HepG2 (cell line): ENCODE measurements around the gene TPO. TPM values are rescaled to one million over a fixed set of nuclear protein-coding genes. Genes with fewer than 3 reads are reported as not detected.
A peak's percentile ranks its signal among the peaks of the same experiment; 100 is the strongest.

Experiments used
- CEBPZ ChIP-seq: IDR thresholded peaks from 2 replicates; pipeline ENCODE4 v1.6.1; 2012; ENCODE audit warnings: low read length, improper control_type of control experiment
- CTCF ChIP-seq: sonication (generic); formaldehyde crosslinking; IDR thresholded peaks from 2 replicates; pipeline ENCODE4 v1.5.0; 2020; ENCODE audit warnings: mild to moderate bottlenecking, missing genetic modification reagents, moderate library complexity
- KDM5B ChIP-seq: sonication (generic); formaldehyde crosslinking; IDR thresholded peaks from 2 replicates; pipeline ENCODE4 v1.4.0; 2020; ENCODE audit warnings: missing genetic modification reagents, mild to moderate bottlenecking, borderline replicate concordance
- MAX ChIP-seq: IDR thresholded peaks from 2 replicates; pipeline ENCODE4 v1.6.1; 2012; ENCODE audit warnings: inconsistent platforms
- MTF2 ChIP-seq: sonication (generic); formaldehyde crosslinking; IDR thresholded peaks from 2 replicates; pipeline ENCODE4 v1.5.0; 2020; ENCODE audit warnings: missing genetic modification reagents, borderline replicate concordance
- NFATC3 ChIP-seq: sonication (generic); formaldehyde crosslinking; IDR thresholded peaks from 2 replicates; pipeline ENCODE4 v1.5.1; 2020; ENCODE audit warnings: mild to moderate bottlenecking, missing genetic modification reagents
- NFRKB ChIP-seq: fragments of 450-650 bp; IDR thresholded peaks from 2 replicates; pipeline ENCODE4 v1.6.1; 2017
- NR3C1 ChIP-seq: sonication (generic); formaldehyde crosslinking; IDR thresholded peaks from 2 replicates; pipeline ENCODE4 v1.4.0; 2020; ENCODE audit warnings: missing genetic modification reagents
- PHF8 ChIP-seq: sonication (generic); formaldehyde crosslinking; IDR thresholded peaks from 2 replicates; pipeline ENCODE4 v1.5.0; 2020; ENCODE audit warnings: missing genetic modification reagents
- REL ChIP-seq: sonication (generic); formaldehyde crosslinking; conservative IDR thresholded peaks from 2 replicates; pipeline ENCODE4 v1.8.0; 2022; ENCODE audit warnings: mild to moderate bottlenecking, missing genetic modification reagents, moderate library complexity
- SP2 ChIP-seq: sonication (generic); formaldehyde crosslinking; IDR thresholded peaks from 2 replicates; pipeline ENCODE4 v1.5.1; 2020; ENCODE audit warnings: mild to moderate bottlenecking, missing genetic modification reagents
- SP4 ChIP-seq: sonication (generic); formaldehyde crosslinking; IDR thresholded peaks from 2 replicates; pipeline ENCODE4 v1.8.1; 2023; ENCODE audit warnings: mild to moderate bottlenecking, missing genetic modification reagents
- TFAP4 ChIP-seq: sonication (generic); IDR thresholded peaks from 2 replicates; pipeline ENCODE4 v1.6.1; 2016; ENCODE audit warnings: low read depth, borderline replicate concordance
- TFDP1 ChIP-seq: IDR thresholded peaks from 2 replicates; pipeline ENCODE4 v1.6.1; 2016; ENCODE audit warnings: missing compliant biosample characterization, missing genetic modification reagents, borderline replicate concordance
- THAP11 ChIP-seq: IDR thresholded peaks from 2 replicates; pipeline ENCODE4 v1.6.1; 2016; ENCODE audit warnings: missing biosample characterization, missing genetic modification reagents
- XRCC5 ChIP-seq: fragments of 200-400 bp; formaldehyde crosslinking; optimal IDR thresholded peaks from 2 replicates; pipeline ENCODE3; 2017; ENCODE audit warnings: mild to moderate bottlenecking, low read length
- ZNF512 ChIP-seq: sonication (generic); formaldehyde crosslinking; IDR thresholded peaks from 2 replicates; pipeline ENCODE4 v1.4.0; 2020; ENCODE audit warnings: mild to moderate bottlenecking, missing genetic modification reagents
- ZNF605 ChIP-seq: sonication (generic); formaldehyde crosslinking; IDR thresholded peaks from 2 replicates; pipeline ENCODE4 v1.8.0; 2022; ENCODE audit warnings: mild to moderate bottlenecking, missing genetic modification reagents
- ZSCAN5A ChIP-seq: sonication (generic); formaldehyde crosslinking; IDR thresholded peaks from 2 replicates; pipeline ENCODE4 v1.8.0; 2022; ENCODE audit warnings: mild to moderate bottlenecking, missing genetic modification reagents, borderline replicate concordance
- polyA plus RNA-seq, 8 experiments: library from polyadenylated mRNA; depleted of rRNA in 3 of 8; stranded (reverse) in 7 of 8; unstranded in 1 of 8; fragments of >200 nt; fragmentation: Illumina TruSeq in 4 of 8; extraction: Trizol in 4 of 8; gene quantifications; 2 replicates each; pipeline versions ENCODE4 v1.2.1 to v1.2.3, GENCODE V29; 2011 to 2016; ENCODE audit warnings: low read depth in 4 of 8, missing spikeins in 1 of 8, mixed read lengths in 1 of 8; ENCODE audit not compliant: insufficient read depth in 1 of 8
- total RNA-seq, 5 experiments: library from RNA; depleted of rRNA; stranded (reverse); fragments of >200 nt; fragmentation: Illumina TruSeq; extraction: Trizol; gene quantifications; 2 replicates each; pipeline ENCODE4 v1.2.3, GENCODE V29; 2016; ENCODE audit warnings: low read depth in 1 of 5

The TPO gene
- total and polyA plus RNA-seq, 2 of the 13 experiments (the other 11 are each of a cell fraction or from before 2014, with no cell fraction given): not detected

- no peak for TF ChIP-seq ZSCAN5A (CRISPR knock-in tag)
- TF ChIP-seq MTF2: 0 out of 2 replicates have a peak, but pooled peaks have one; percentile 70
- TF ChIP-seq SP2 (CRISPR knock-in tag): no peak
- TF ChIP-seq NR3C1 (CRISPR knock-in tag): 0 out of 2 replicates have a peak, but pooled peaks have one; percentile 21
- TF ChIP-seq REL: no peak
- no peak for TF ChIP-seq ZNF512 (CRISPR knock-in tag)
- TF ChIP-seq PHF8: 0 out of 2 replicates have a peak, but pooled peaks have one; percentile 16
- TF ChIP-seq KDM5B: peak; percentile 18; the same call in 1 of the 2 replicates
- TF ChIP-seq ZNF605: 0 out of 2 replicates have a peak, but pooled peaks have one; percentile 16
- TF ChIP-seq TFDP1 (CRISPR knock-in tag): peak; percentile 73; the same call in 1 of the 2 replicates
- peak; percentile 73; the same call in 1 of the 2 replicates for TF ChIP-seq NFATC3 (CRISPR knock-in tag)
- TF ChIP-seq CEBPZ: no peak
- TF ChIP-seq NFRKB: no peak
- peak; percentile 75 for TF ChIP-seq XRCC5
- TF ChIP-seq TFAP4: no peak
- TF ChIP-seq MAX: peak; percentile 39; the same call in 1 of the 2 replicates
- TF ChIP-seq THAP11 (CRISPR knock-in tag): no peak
- TF ChIP-seq CTCF (CRISPR knock-in tag): peak; percentile 93
- no peak for TF ChIP-seq SP4 (CRISPR knock-in tag)
Measured at GRCh38 chr2:1550658-1551316, 137.5 kb downstream of the TPO start (continued).
